Suprapubic skin (tissue), 4 donors: ENCODE results near the gene KIAA0930. TPM values are rescaled to one million over a fixed set of nuclear protein-coding genes. Genes with fewer than 3 reads are reported as not detected.

ENCODE experiments used
- DNase-seq, 2 donors: peaks; one replicate each; pipeline ENCODE4 v3.0.0-alpha.2; 2019; ENCODE audit warnings: low spot score in 2 of 2
- H3K27ac ChIP-seq: fragments of 200-600 bp; sonication (generic); one replicate; pipeline ENCODE4 v1.5.1; 2019
- H3K27me3 ChIP-seq: fragments of 200-600 bp; sonication (generic); one replicate; pipeline ENCODE4 v1.5.1; 2019
- H3K36me3 ChIP-seq: fragments of 200-600 bp; sonication (generic); one replicate; pipeline ENCODE4 v1.5.1; 2019
- H3K4me1 ChIP-seq: fragments of 200-600 bp; sonication (generic); one replicate; pipeline ENCODE4 v1.5.1; 2019
- H3K4me3 ChIP-seq: fragments of 200-600 bp; sonication (generic); one replicate; pipeline ENCODE4 v1.5.1; 2019; ENCODE audit warnings: mild to moderate bottlenecking
- H3K9me3 ChIP-seq: fragments of 200-600 bp; sonication (generic); one replicate; pipeline ENCODE4 v1.5.1; 2019
- EP300 ChIP-seq: sonication (generic); formaldehyde crosslinking; IDR thresholded peaks from one replicate; pipeline ENCODE4 v1.6.1; 2017; ENCODE audit warnings: antibody characterized with exemption
- POLR2A ChIP-seq, 2 donors: fragments of 450-650 bp; IDR thresholded peaks; one replicate each; pipeline ENCODE4 v1.6.1; 2017; ENCODE audit warnings: antibody characterized with exemption in 2 of 2, mild to moderate bottlenecking in 2 of 2, moderate library complexity in 2 of 2
- POLR2AphosphoS5 ChIP-seq, 3 donors: sonication (generic); formaldehyde crosslinking; IDR thresholded peaks; one replicate each; pipeline ENCODE4 v1.6.1; 2017; ENCODE audit warnings: antibody characterized with exemption in 3 of 3
- WGBS: methylation state at CpG from one replicate; pipeline ENCODE4 v1.1.5; 2018; 5-methylcytosine and 5-hydroxymethylcytosine counted together
- total RNA-seq, 4 donors: library from RNA; depleted of rRNA; stranded (reverse); fragments of >200 nt; gene quantifications; one replicate each; pipeline ENCODE4 v1.1.0, GENCODE V29; 2016
- TF ChIP-seq, protein P1 (sequence below), 2 donors: fragments of 200-600 bp in 1 of 2; fragments of 450-650 bp in 1 of 2; sonication (generic) in 1 of 2; IDR thresholded peaks; one replicate each; pipeline ENCODE4 v1.5.1; 2016 to 2019; ENCODE audit warnings: antibody characterized with exemption in 2 of 2, mild to moderate bottlenecking in 1 of 2, moderate library complexity in 1 of 2

KIAA0930 gene
- total RNA-seq, 4 donors from 2014 or later = 36.0 to 119 (median 74.4) TPM

DNA sequence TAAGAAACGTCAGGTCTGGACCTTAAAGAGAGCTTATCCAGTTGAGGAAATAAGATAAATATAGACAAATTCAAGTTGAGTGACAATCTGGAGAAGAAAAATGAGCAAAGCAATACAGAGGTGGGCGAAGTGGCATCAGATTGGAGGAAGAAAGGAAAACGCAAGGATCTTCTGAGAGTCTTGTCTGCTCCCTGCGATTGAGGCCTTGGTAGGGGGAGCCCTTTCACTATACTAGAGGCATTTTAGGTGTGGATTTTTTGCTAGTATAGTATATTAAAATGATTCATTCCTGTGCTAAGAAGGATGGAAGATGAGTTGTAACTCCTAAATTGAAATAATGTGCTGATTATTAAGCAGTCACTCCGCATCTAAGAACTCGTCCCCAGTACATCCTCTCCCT, 68.9 kb downstream of the KIAA0930 start:
- Histone ChIP-seq H3K4me3 (no peak overlapping the region), H3K27ac (no peak overlapping the region), H3K9me3 (no peaks in the 10 kb centered on the region), H3K4me1 (peaks cover 4% of the 10 kb centered on the region), H3K27me3 (no peaks in the 10 kb centered on the region), H3K36me3 (peaks cover 69% of the 10 kb centered on the region)
- TF ChIP-seq EP300 (no peak), POLR2A (IDR thresholded peaks at IDR 0.05) (no peak), POLR2AphosphoS5 (IDR thresholded peaks at IDR 0.05) (no peak)
- TF ChIP-seq, protein P1, sequence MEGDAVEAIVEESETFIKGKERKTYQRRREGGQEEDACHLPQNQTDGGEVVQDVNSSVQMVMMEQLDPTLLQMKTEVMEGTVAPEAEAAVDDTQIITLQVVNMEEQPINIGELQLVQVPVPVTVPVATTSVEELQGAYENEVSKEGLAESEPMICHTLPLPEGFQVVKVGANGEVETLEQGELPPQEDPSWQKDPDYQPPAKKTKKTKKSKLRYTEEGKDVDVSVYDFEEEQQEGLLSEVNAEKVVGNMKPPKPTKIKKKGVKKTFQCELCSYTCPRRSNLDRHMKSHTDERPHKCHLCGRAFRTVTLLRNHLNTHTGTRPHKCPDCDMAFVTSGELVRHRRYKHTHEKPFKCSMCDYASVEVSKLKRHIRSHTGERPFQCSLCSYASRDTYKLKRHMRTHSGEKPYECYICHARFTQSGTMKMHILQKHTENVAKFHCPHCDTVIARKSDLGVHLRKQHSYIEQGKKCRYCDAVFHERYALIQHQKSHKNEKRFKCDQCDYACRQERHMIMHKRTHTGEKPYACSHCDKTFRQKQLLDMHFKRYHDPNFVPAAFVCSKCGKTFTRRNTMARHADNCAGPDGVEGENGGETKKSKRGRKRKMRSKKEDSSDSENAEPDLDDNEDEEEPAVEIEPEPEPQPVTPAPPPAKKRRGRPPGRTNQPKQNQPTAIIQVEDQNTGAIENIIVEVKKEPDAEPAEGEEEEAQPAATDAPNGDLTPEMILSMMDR (IDR thresholded peaks at IDR 0.05) = no peak
- WGBS = 80% methylated on average over 6 of the region's 6 CpGs
- DNase-seq = no peak

DNA sequence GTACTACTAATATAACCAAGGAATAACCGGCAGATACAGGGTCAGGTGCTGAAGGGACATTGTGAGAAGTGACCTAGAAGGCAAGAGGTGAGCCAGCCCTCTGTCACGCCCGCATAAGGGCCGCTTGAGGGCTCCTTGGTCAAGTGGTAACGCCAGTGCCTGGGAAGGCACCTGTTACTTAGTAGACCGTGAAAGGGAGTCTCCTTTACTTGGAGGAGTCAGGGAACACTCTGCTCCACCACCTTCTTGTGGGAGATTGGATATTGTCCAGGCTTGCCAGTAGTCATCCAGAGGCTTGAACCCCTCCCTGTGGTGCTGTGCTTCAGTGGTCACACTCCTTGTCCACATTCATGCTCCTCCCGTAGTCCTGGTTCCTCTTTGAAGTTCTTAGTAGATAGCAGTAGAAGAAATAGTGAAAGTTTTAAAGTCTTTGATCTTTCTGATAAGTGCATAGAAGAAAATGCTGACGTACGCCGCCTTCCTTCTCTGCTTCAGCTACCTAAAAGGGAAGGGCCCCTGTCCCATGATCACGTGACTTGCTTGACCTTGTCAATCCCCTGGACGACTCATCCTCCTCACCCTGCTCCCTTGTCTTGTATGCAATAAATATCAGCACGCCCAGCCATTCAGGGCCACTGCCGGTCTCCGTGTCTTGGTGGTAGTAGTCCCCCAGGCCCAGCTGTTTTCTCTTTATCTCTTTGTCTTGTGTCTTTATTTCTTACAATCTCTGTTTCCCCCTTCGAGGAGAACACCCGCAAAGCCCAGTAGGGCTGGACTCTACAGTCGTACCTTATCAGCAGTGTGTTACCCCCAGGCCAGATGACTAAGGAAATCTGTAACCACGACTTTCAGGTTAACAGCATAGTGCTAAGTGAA, 70.9 kb downstream of the KIAA0930 start:
- Histone ChIP-seq H3K27me3 (no peaks in the 10 kb centered on the region), H3K4me3 (no peak overlapping the region), H3K36me3 (peaks cover 55% of the 10 kb centered on the region), H3K9me3 (no peaks in the 10 kb centered on the region), H3K27ac (no peak overlapping the region), H3K4me1 (peaks cover 22% of the 10 kb centered on the region)
- TF ChIP-seq, protein P1 (IDR thresholded peaks at IDR 0.05) = no peak
- TF ChIP-seq POLR2AphosphoS5 (IDR thresholded peaks at IDR 0.05) = no peak
- no peak for TF ChIP-seq POLR2A (IDR thresholded peaks at IDR 0.05)
- no peak for TF ChIP-seq EP300
- WGBS = 82% methylated on average over 19 of the region's 19 CpGs
- DNase-seq = no peak

DNA sequence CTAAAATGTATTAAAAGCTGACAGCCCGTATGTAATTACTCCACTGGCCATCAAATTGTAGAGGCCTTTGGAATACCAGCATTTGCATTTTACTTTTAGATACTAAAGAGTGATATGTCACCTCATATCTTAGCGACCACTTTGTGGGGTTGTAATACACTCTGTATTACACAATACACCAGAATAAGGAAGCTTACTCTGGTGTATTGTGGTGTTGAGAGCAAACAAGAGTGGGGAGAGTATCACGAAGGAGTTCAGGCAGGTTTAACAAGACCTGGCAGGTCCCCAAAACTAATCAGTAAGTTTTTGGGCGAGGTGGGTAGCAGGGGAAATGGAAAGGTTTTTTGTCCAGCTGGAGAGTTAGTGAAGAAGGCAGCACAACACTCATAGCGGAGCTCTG, 73.8 kb downstream of the KIAA0930 start:
- Histone ChIP-seq H3K27ac (no peak overlapping the region), H3K9me3 (no peaks in the 10 kb centered on the region), H3K4me3 (no peak overlapping the region), H3K27me3 (no peaks in the 10 kb centered on the region), H3K4me1 (peaks cover 40% of the 10 kb centered on the region), H3K36me3 (peaks cover 31% of the 10 kb centered on the region)
- DNase-seq = no peak
- WGBS = 54% methylated on average over 5 of the region's 5 CpGs
- TF ChIP-seq EP300 (no peak), POLR2A (IDR thresholded peaks at IDR 0.05) (no peak), POLR2AphosphoS5 (IDR thresholded peaks at IDR 0.05) (no peak)
- TF ChIP-seq, protein P1 (IDR thresholded peaks at IDR 0.05) = no peak

DNA sequence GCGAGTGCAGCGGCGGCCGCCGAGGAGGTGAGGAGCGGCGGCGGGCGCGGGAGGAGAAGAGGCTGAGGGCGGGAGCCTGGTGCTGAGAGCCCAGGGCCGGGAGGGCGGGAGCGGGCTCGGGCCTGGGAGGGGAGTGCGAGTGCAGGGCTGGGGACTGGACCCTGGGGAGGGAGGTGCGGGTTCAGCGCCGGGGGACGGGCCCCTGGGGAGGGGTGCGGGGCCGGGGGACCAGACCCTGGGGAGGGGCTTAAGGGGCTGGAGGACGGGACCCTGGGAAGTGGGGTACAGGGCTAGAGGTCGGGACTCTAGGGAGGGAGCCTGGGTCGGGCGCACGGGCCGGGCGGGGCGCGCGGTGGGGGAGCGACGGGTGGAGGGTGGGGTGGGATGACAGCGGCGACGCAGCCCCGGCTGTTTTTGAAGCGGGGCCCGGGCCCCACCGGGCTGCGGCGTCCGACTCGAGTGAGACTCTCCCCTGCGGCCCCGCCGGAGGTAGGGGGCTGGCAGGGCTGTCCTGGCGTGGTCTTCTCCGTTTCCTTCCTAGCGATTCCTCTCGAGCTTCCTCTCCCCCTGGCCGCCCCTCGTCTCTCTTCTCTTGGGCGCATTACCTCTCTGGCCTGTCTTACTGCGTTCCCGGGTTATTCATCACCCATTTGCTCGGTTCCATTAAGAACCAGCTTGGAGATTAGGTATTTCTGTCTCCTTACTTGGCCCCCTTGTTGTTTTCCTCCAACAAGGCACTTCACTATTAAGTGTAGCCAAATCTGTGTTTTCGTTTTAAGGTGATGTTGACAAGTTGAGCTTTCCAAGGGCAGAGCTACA, 76.2 kb downstream of the KIAA0930 start:
- DNase-seq = peak in 1 of 2 donors; percentile 72
- peaks cover 6% of the 10 kb centered on the region for H3K36me3 ChIP-seq
- WGBS = under 1% methylated on average over 36 of the region's 59 CpGs
- H3K4me3 ChIP-seq = peak overlapping the region; percentile 65
- TF ChIP-seq EP300 (no peak), POLR2A (IDR thresholded peaks at IDR 0.05) (no peak), POLR2AphosphoS5 (IDR thresholded peaks at IDR 0.05) (no peak)
- TF ChIP-seq, protein P1 (IDR thresholded peaks at IDR 0.05) = no peak
- peak overlapping the region; percentile 93 for H3K27ac ChIP-seq
- H3K27me3 ChIP-seq = no peaks in the 10 kb centered on the region
- peaks cover 60% of the 10 kb centered on the region for H3K4me1 ChIP-seq
- H3K9me3 ChIP-seq = no peaks in the 10 kb centered on the region
